GM19193 (cell line): ENCODE data around the gene BARHL2.

ENCODE experiments used
- POLR2A ChIP-seq: IDR thresholded peaks from 4 replicates; pipeline ENCODE4 v1.6.1; 2011; ENCODE audit not compliant: insufficient read depth, insufficient read length; ENCODE audit errors: extremely low read depth

BARHL2 gene

DNA sequence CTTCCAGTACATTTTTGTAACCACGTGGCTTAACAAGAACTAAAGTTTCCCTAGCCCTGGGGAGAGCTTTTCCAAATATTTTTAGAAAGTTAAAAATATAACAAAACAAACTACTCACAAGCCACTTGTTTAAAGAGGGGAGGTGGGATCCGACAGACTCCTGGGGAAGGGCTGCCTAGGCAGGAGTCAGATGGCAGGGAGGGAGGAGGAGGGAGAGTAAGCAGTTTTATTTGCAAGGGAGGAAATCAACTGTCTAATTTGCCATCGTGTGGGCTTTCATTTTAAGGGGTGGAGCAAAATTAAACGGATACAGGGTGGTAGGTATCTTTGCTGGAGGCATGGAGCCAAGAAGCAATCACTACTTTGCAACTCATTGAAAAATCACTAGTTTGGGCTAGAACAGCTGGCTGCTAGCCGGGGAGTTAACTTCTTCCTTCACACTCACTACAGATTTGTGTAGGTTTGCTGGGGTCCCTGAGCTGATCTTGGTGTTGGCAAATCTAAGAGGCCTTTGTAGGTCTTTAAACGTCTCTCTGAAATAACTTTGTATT, 8.8 kb downstream of the BARHL2 start:
- no peak for TF ChIP-seq POLR2A

DNA sequence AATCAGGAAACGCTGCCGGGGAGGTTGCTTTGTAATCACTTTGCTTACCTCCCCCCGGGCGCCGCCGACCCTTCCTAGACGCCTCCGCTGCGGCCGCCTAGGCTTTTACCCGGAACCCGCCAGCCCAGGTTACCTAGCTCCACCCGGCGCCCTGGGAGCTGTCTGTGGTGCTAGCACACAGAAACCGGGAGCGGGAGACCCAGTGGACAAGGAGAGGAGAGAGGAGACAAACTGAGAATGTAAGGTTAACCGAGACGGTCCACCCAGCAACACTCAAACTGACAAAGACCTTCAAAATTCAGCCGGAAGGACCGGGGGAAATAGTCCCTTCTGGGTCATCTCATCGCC, 9.8 kb downstream of the BARHL2 start:
- no peak for TF ChIP-seq POLR2A

DNA sequence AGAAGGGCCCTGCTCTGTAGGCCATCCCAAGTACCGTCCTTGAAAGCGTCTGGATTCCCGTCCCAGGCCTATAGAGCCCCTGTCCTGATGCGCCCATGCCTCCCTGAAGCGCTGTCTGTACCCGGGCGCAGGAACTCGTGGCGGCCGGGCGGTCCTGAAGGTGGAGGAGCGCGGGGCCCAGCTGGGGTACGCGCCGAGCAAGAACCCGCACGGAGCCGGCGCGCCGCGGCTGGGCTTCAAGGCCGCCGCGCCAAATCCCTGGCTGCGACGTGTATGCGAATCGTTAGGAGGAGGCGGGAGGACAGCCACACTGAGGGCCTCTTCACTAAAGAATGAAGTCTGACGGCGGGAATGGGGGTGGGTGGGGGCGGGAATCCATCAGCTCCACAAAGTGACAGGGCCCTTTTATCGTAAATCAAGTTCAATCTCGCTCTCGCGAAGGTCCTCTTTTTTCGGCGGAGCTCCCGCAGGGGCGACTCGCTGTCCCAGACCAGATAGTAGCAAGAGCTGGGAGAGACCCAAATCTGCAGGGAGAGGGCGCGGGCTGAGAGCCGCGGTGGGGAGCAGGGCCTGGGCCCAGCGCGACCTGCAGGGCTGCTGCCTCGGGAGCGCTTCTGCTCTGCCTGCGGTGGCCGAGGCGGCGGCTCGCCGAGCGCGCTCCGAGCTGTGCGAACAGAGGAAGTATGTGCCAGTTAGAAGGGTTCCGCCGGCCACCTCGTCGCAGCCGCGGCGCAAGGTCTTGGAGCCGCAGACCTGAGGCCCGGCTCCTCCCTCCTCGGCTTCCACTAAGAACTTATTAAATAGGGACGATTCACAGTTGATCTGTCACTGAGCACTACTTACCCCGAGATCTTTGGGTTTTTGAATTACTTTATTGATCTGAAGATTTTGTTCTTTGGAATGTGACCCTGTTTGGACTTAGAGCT, 10.4 kb downstream of the BARHL2 start:
- TF ChIP-seq POLR2A = no peak

DNA sequence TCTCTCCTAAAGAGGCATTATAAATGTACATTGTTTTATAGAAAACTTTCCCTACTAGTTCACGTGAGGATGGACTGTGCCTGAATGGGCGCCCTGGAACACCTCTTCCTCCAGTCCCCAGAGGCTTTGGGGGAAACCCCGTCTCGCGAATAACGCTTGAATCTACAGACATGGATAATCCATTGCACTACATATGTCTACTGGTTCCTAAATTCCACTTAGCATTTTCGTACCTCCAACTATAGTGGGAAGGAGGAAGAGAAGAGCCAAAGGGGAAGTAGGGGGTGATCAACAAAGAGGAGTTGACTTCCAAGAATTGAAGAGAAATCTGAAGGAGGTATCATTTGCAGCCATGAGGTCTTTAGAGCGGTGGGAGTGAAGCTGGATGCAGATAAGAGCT, 11.1 kb downstream of the BARHL2 start:
- TF ChIP-seq POLR2A = no peak

DNA sequence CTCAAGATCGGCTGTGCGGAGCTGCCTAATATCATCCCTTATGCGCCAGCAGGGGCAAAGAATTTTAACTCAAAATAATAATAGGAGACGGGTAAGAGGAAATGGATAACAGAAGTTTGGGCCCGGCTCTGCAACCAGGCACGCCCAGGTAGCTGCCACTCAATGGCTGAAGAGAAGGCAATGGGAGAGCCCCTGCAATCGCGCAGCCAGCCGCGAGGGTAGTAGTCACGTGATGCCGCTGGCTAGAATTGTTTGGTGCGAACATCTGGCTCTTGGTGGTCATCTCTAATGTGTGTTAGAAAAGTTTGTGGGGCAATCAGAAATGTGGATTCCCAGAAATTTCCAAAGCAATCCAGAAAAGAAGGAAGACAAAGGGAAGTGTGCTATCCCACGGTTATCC, 12.3 kb downstream of the BARHL2 start:
- no peak for TF ChIP-seq POLR2A

DNA sequence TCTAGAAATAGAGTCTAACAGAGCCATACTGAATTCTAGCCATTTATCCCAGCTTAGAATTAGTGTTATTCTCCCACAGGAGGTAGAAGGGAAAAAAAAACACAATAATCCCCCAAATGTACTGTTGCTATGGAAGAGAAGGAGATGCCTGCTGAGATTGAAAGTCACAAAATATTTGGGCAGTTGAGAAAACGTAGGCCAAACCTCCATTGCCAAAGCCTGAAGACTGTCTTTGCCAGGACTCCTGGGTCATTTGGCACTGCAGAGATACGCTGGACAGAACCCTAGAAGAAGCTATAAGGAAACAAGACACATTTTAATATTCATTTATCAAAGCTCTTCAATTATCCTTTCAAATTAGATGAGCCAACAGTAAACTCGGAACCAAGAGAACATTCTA, 22.3 kb downstream of the BARHL2 start:
- no peak for TF ChIP-seq POLR2A

DNA sequence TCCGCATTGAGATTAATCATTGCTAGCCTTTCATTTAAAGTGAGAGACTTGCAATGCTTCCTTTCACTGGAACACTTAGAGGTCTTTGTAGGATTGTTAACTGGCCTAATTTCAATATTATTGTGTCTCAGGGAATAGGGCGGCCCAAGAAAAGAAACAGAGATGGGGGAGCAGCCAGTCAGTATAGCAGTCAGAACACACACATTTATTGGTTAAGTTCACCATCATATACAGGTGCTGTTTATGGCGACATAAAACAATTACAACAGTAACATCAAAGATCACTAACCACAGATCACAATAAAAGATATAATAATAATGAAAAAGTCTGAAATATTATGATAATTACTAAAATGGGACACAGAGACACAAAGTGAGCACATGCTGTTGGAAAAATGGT, 29.4 kb downstream of the BARHL2 start:
- TF ChIP-seq POLR2A = no peak

DNA sequence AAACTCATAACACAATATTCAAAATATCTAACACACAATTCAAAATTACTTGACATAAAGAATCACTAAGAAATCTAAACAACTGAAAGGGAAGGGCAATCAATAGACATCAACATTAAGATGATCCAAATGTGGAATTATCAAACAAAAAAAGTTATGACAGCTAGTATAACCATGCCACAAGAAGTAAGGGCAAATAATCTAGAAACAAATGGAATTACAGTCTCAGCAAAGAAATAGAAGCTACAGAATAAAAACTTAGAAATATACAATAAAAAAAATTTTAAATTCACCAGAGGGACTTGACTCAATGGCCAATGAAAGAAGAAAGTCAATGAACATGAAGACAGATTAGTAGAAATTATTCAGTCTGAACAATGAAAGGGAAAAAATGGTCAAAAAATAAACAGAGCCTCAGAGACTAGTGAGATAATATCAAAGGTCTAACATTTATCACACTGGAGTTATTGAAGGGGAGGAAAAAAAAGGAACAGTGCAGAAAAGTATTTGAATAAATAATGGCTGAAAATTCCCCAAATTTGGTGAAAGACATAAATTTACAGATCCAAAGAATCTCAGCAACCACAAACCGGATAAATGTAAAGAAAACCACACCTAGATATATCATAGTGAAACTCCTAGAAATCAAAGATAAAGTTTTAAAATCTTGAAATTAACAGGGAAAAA, 41.8 kb downstream of the BARHL2 start:
- TF ChIP-seq POLR2A = no peak

DNA sequence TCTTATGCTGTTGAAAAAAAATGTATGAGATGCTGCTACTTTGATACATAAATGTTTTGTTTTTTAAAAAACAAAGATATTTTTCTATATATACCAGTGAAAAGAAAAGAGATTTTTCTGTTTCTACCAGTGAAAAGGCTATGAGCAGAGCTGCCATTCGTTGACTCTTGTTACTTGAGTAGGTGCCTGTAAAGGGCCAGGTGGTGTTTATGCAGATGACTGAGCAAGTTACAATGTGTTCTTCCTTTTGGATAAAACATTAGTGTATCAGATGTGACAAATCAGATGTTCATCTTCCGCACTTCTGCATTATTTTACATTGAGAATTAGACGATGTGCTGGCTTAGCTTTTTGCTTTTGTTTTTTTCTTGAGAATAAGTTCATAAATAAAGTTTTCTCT, 45.4 kb downstream of the BARHL2 start:
- TF ChIP-seq POLR2A = no peak

DNA sequence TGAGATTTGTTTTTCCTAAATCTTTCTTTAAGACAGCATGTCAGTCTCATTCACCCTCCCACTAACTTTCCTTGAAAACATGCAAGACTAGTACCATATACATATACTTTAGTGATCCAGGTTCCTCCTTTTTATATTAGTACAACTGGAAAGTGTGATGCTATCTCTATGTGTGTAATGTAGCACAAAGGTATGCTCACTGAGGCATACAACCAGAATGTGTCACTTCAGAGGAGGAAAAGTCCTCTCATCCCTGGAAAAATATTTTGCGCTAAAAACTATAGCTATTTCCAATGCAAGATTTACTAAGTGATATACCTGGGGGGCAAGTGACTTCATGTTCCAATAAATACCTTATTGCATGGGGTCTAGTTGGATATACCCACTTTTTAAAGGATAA, 45.9 kb downstream of the BARHL2 start:
- no peak for TF ChIP-seq POLR2A
